ENCODE measurements around the gene EPS8L2. TPM values are rescaled to one million over a fixed set of nuclear protein-coding genes. Genes with fewer than 3 reads are reported as not detected.
A peak's percentile ranks its signal among the peaks of the same experiment; 100 is the strongest.

The EPS8L2 gene
- total and polyA plus RNA-seq, 4 donors = 24.4 to 138 (median 62.7) TPM

DNA sequence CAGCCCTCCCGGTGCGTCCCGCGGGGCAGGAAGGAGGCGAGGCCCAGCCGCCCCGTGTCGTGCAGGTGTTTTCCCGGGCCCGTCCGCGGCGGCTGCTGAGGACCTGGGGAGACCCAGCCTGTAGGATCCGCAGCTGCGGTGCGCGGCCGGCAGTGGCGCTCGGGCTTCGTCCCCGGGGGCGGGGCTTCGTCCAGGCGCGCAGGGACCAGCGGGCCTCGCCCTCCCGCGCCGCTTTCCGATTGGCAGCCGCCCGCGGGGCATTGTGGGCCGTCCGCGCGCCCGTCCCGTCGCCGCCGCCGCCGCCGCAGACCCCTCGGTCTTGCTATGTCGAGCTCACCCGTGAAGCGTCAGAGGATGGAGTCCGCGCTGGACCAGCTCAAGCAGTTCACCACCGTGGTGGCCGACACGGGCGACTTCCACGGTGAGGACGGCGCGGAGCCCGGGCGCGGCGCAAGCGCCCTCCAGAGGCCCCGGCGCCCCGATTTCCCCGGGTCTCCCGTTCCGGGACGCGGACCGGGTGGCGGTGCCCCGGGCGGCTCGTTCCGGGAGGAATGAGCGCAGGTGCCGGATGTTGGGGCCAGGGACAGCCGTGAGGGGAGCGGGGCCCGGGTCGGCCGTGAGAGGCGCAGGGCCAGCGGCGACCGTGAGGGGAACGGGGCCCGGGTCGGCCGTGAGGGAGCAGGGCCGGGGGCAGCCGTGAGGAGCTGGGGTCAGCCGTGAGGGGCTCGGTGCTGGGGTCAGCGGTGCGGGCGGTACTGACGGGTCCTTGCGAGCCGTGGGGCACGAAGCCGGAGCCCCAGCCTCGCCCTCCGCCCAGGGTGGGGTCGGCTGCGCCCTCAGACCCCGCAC, 41.4 kb downstream of the EPS8L2 start, which contains the start of gene TALDO1:
TSS of gene TALDO1 (plus strand) at position 307 of the 849 bp plus-strand sequence. CDS start at position 325, 18 bp downstream.
- peak within 1 kb of the TSS; percentile 61 to 77 for H3K9ac ChIP-seq (ENCODE audit: low read depth in 1 of 2, low read length in 2 of 2)
- H3K27ac ChIP-seq (ENCODE audit: low read depth in 1 of 2, low read length in 2 of 2) = peak within 1 kb of the TSS; percentile 56 to 72
- peaks cover 7 to 31% (median 23%) of the 10 kb centered on the region in 4 donors for H3K4me1 ChIP-seq (ENCODE audit: control insufficient read depth in 4 of 4, insufficient read depth in 4 of 4, low read length in 3 of 4)
- peak; percentile 93 for DNase-seq (ENCODE audit: low spot score)
- no peaks in the 10 kb centered on the region for H3K27me3 ChIP-seq (ENCODE audit: control insufficient read depth in 4 of 4, insufficient read depth in 4 of 4, low read length in 3 of 4)
- TF ChIP-seq RAD21 (IDR thresholded peaks at IDR 0.05) (peak in 1 of 2 donors; percentile 16), GABPA (IDR thresholded peaks at IDR 0.05 in 1 of 2, conservative IDR thresholded peaks at IDR 0.05 in 1 of 2) (no peak)
- peak within 1 kb of the TSS; percentile 44 to 99 (median 73) for H3K4me3 ChIP-seq (ENCODE audit: low read depth in 1 of 3, low read length in 3 of 3)
- H3K36me3 ChIP-seq (ENCODE audit: control insufficient read depth in 4 of 4, insufficient read depth in 3 of 4, low read depth in 1 of 4, low read length in 3 of 4) = no peaks in the 10 kb centered on the region
- WGBS = under 1% methylated on average over 112 of the region's 112 CpGs
- no peaks in the 10 kb centered on the region for H3K9me3 ChIP-seq (ENCODE audit: control insufficient read depth in 4 of 4, low read length in 3 of 4)

DNA sequence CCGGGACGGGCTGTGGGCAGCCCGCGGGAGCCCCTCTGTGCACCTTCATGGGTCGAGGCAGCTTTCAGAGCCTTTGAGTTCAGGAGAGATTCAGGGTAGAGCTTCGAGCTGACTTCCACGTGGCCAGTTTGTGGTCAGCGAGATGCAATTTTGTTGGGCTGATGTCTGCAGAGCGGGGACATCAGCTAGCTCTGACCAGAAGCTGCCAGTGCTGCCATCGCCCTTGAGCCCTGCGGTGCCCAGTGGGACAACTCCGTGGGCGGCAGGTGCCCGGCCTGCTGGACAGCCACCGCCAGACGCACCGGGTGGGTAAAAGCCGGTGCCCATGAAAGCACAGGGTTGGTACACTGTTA, 42.0 kb downstream of the EPS8L2 start:
- peak overlapping the region; percentile 56 to 72 for H3K27ac ChIP-seq (ENCODE audit: low read depth in 1 of 2, low read length in 2 of 2)
- H3K27me3 ChIP-seq (ENCODE audit: control insufficient read depth in 4 of 4, insufficient read depth in 4 of 4, low read length in 3 of 4) = no peaks in the 10 kb centered on the region
- peak overlapping the region in 1 of 2 donors; percentile 77 for H3K9ac ChIP-seq (ENCODE audit: low read depth in 1 of 2, low read length in 2 of 2)
- peaks cover 7 to 31% (median 23%) of the 10 kb centered on the region in 4 donors for H3K4me1 ChIP-seq (ENCODE audit: control insufficient read depth in 4 of 4, insufficient read depth in 4 of 4, low read length in 3 of 4)
- TF ChIP-seq, protein P1, sequence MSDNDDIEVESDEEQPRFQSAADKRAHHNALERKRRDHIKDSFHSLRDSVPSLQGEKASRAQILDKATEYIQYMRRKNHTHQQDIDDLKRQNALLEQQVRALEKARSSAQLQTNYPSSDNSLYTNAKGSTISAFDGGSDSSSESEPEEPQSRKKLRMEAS (IDR thresholded peaks at IDR 0.05) = no peak
- TF ChIP-seq YY1 (IDR thresholded peaks at IDR 0.05) = no peak
- TF ChIP-seq, protein P2, sequence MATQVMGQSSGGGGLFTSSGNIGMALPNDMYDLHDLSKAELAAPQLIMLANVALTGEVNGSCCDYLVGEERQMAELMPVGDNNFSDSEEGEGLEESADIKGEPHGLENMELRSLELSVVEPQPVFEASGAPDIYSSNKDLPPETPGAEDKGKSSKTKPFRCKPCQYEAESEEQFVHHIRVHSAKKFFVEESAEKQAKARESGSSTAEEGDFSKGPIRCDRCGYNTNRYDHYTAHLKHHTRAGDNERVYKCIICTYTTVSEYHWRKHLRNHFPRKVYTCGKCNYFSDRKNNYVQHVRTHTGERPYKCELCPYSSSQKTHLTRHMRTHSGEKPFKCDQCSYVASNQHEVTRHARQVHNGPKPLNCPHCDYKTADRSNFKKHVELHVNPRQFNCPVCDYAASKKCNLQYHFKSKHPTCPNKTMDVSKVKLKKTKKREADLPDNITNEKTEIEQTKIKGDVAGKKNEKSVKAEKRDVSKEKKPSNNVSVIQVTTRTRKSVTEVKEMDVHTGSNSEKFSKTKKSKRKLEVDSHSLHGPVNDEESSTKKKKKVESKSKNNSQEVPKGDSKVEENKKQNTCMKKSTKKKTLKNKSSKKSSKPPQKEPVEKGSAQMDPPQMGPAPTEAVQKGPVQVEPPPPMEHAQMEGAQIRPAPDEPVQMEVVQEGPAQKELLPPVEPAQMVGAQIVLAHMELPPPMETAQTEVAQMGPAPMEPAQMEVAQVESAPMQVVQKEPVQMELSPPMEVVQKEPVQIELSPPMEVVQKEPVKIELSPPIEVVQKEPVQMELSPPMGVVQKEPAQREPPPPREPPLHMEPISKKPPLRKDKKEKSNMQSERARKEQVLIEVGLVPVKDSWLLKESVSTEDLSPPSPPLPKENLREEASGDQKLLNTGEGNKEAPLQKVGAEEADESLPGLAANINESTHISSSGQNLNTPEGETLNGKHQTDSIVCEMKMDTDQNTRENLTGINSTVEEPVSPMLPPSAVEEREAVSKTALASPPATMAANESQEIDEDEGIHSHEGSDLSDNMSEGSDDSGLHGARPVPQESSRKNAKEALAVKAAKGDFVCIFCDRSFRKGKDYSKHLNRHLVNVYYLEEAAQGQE (IDR thresholded peaks at IDR 0.05) = peak; percentile 84
- H3K9me3 ChIP-seq (ENCODE audit: control insufficient read depth in 4 of 4, low read length in 3 of 4) = no peaks in the 10 kb centered on the region
- no peaks in the 10 kb centered on the region for H3K36me3 ChIP-seq (ENCODE audit: control insufficient read depth in 4 of 4, insufficient read depth in 3 of 4, low read depth in 1 of 4, low read length in 3 of 4)
- H3K4me3 ChIP-seq (ENCODE audit: low read depth in 1 of 3, low read length in 3 of 3) = peak overlapping the region; percentile 44 to 99 (median 73)
- no peak for DNase-seq (ENCODE audit: low spot score)
- 6% methylated on average over 18 of the region's 18 CpGs for WGBS

DNA sequence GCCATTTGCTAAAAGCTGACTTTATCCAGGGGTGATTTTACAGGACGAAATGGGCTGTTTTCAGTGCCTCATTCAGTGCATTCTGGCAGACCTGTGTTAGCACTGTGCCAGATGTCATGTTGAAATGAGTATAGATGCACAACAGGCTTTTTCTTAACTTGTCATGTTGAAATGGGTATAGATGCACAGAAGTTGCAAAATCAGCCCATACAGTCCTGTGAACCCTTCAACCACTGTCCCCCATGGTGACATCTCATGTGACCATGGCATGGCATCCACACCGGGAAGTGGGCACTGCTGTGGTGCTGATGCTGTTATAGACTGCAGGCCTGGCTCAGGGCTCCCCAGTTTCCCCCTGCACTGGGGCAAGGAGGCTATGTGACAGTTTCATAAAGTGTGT, 43.7 kb downstream of the EPS8L2 start:
- H3K9ac ChIP-seq (ENCODE audit: low read depth in 1 of 2, low read length in 2 of 2) = no peak overlapping the region
- no peak for TF ChIP-seq FOXA1 (IDR thresholded peaks at IDR 0.05)
- no peak for TF ChIP-seq NR2F2 (IDR thresholded peaks at IDR 0.05)
- peak in 1 of 2 donors; percentile 29 for TF ChIP-seq RXRA (IDR thresholded peaks at IDR 0.05)
- TF ChIP-seq, protein P3, sequence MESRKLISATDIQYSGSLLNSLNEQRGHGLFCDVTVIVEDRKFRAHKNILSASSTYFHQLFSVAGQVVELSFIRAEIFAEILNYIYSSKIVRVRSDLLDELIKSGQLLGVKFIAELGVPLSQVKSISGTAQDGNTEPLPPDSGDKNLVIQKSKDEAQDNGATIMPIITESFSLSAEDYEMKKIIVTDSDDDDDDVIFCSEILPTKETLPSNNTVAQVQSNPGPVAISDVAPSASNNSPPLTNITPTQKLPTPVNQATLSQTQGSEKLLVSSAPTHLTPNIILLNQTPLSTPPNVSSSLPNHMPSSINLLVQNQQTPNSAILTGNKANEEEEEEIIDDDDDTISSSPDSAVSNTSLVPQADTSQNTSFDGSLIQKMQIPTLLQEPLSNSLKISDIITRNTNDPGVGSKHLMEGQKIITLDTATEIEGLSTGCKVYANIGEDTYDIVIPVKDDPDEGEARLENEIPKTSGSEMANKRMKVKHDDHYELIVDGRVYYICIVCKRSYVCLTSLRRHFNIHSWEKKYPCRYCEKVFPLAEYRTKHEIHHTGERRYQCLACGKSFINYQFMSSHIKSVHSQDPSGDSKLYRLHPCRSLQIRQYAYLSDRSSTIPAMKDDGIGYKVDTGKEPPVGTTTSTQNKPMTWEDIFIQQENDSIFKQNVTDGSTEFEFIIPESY (IDR thresholded peaks at IDR 0.05) = no peak
- H3K9me3 ChIP-seq (ENCODE audit: control insufficient read depth in 4 of 4, low read length in 3 of 4) = no peaks in the 10 kb centered on the region
- H3K27me3 ChIP-seq (ENCODE audit: control insufficient read depth in 4 of 4, insufficient read depth in 4 of 4, low read length in 3 of 4) = no peaks in the 10 kb centered on the region
- no peaks in the 10 kb centered on the region for H3K36me3 ChIP-seq (ENCODE audit: control insufficient read depth in 4 of 4, insufficient read depth in 3 of 4, low read depth in 1 of 4, low read length in 3 of 4)
- 52% methylated on average over 2 of the region's 2 CpGs for WGBS
- no peak overlapping the region for H3K27ac ChIP-seq (ENCODE audit: low read depth in 1 of 2, low read length in 2 of 2)
- H3K4me1 ChIP-seq (ENCODE audit: control insufficient read depth in 4 of 4, insufficient read depth in 4 of 4, low read length in 3 of 4) = peaks cover 7 to 31% (median 24%) of the 10 kb centered on the region in 4 donors
- DNase-seq (ENCODE audit: low spot score) = no peak
- H3K4me3 ChIP-seq (ENCODE audit: low read depth in 1 of 3, low read length in 3 of 3) = no peak overlapping the region
